HUES64 (cell line): Measurements from ENCODE around the gene PAK4.
A peak's percentile ranks its signal among the peaks of the same experiment; 100 is the strongest.
"Not testable (repeated sequence)": the region's sequence is repeated elsewhere in the genome, so short reads cannot be mapped to it uniquely, and the experiment has no call there.

ENCODE experiments used
- H3K27ac ChIP-seq: 2 replicates; pipeline ENCODE4 v1.7.0; 2013; ENCODE audit warnings: low read depth, low read length, inconsistent platforms
- H3K27me3 ChIP-seq: 2 replicates; pipeline ENCODE4 v1.6.1; 2013; ENCODE audit warnings: mild to moderate bottlenecking, low read length; ENCODE audit not compliant: insufficient read depth
- H3K36me3 ChIP-seq: 2 replicates; pipeline ENCODE4 v1.6.1; 2013; ENCODE audit warnings: mild to moderate bottlenecking, low read length; ENCODE audit not compliant: insufficient read depth
- H3K4me1 ChIP-seq: 2 replicates; pipeline ENCODE4 v1.6.1; 2013; ENCODE audit warnings: mild to moderate bottlenecking, low read length, moderate library complexity; ENCODE audit not compliant: insufficient read depth
- H3K4me3 ChIP-seq: 2 replicates; pipeline ENCODE4 v1.5.1; 2013; ENCODE audit warnings: mild to moderate bottlenecking, low read length, moderate library complexity
- H3K9ac ChIP-seq: 2 replicates; pipeline ENCODE4 v1.6.1; 2013; ENCODE audit warnings: mild to moderate bottlenecking, low read depth, low read length
- H3K9me3 ChIP-seq: 2 replicates; pipeline ENCODE4 v1.6.1; 2013; ENCODE audit warnings: low read depth, low read length; ENCODE audit not compliant: insufficient read depth
- WGBS: fragments of 150-250, 120-280 bp; methylation state at CpG from one replicate; pipeline ENCODE4 v1.1.7; 2013; ENCODE audit warnings: missing lambda C conversion rate; 5-methylcytosine and 5-hydroxymethylcytosine counted together

PAK4 gene

DNA sequence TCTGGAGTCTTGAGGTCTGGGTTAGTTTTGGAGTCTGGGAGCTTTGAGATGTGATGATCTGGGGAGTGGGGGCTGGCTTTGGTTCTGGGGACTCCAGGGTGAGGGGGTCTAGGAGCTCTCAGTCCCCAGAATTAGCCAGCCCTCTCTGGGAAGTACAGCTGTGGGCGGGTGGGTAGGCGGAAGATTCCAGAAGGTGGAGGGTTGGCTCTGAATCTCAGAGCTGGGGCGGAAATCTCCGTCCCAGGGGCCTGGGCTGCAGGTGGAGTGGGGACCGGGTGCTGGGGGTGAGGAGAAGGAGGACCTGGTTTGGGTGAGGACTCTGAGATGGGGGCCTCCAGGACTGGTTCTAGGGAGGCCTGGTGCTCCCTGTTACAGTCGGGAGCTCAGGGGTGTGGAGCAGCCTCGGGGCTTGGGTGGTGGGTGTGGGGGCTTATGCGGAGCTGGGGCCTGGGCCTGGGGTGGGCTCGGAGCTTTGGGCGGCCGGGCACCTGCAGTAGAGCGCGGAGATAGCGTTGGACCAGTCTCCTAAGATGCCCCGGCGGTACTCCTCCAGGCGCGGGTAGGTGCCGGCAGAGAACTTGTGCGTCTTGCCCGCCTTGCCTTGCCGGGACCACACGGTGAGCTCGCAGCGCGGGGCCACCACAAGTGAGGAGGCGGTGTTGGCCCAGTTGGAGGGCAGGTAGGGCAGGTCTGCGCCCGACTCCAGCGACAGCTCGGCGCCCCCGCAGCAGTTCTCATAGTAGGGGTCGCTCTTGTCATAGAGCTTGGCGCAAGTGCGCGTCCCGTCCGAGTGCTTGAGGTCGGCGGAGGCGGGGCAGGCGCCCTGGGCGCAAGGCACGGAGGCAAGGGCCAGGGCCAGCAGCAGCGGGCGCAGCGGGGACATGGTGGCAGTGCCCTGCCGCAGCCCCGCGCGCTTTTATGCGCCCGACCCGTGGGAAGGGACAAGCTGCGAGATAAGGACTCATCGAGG is 78.1 kb downstream of the PAK4 start, which contains the start of gene SYCN:
TSS of gene SYCN (minus strand) at position 892 of the 970 bp plus-strand sequence. CDS start at position 883, 9 bp downstream.
- H3K27me3 ChIP-seq: peaks cover 37% of the 10 kb centered on the region
- no peak within 1 kb of the TSS for H3K9ac ChIP-seq
- H3K27ac ChIP-seq: no peak within 1 kb of the TSS
- no peaks in the 10 kb centered on the region for H3K36me3 ChIP-seq
- peak within 1 kb of the TSS; percentile 21; the same call in 1 of the 2 replicates for H3K4me3 ChIP-seq
- 66% methylated on average over 57 of the region's 57 CpGs for WGBS
- H3K4me1 ChIP-seq: no peaks in the 10 kb centered on the region
- no peaks in the 10 kb centered on the region for H3K9me3 ChIP-seq

DNA sequence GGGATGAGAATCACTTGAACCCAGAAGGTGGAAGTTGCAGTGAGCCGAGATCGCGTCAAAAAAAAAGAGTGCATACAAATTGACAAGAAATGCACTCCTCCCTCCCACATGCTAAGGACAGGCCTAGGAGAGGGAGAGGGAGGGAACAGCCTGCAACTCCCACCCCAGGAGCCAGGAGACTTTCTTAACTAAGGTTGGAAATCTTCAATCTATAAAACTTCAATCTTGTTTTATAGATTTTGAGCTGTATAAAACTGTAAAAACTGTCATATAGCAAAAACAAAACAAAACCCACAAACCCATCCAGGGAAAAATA is 79.8 kb downstream of the PAK4 start:
- Histone ChIP-seq H3K36me3 (no peaks in the 10 kb centered on the region), H3K4me3 (no peak overlapping the region)

DNA sequence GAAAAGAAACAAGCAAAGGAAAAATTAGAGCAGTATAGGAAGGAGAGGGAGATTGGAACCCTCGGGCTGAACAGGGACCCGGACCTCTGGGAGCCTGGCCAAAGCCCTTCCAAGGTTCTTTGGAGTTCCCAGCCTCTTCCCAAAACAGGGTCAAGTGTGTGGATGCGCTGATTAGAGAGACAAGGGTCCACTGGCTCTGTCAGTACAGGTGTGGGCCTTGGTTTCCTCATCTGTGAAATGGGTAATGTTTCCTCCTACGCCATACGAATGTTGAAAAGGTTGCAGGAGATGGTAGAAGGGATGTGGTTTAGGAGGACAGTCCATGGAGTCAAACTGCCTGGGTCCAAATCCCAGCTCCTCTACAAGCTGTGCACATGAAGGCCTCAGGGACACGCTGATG is 80.5 kb downstream of the PAK4 start:
- no peaks in the 10 kb centered on the region for H3K36me3 ChIP-seq
- peaks cover 35% of the 10 kb centered on the region for H3K27me3 ChIP-seq
- WGBS: 91% methylated on average over 6 of the region's 6 CpGs
- no peaks in the 10 kb centered on the region for H3K4me1 ChIP-seq
- H3K4me3 ChIP-seq: no peak overlapping the region
- no peaks in the 10 kb centered on the region for H3K9me3 ChIP-seq
- no peak overlapping the region for H3K9ac ChIP-seq
- H3K27ac ChIP-seq: no peak overlapping the region

More for the DNA sequence above, 79.8 kb downstream of the PAK4 start:
- 100% methylated on average over 1 of the region's 3 CpGs for whole genome bisulfite sequencing
- Histone ChIP-seq H3K27me3 (peaks cover 35% of the 10 kb centered on the region), H3K9me3 (no peaks in the 10 kb centered on the region), H3K9ac (no peak overlapping the region), H3K27ac (no peak overlapping the region), H3K4me1 (no peaks in the 10 kb centered on the region)

DNA sequence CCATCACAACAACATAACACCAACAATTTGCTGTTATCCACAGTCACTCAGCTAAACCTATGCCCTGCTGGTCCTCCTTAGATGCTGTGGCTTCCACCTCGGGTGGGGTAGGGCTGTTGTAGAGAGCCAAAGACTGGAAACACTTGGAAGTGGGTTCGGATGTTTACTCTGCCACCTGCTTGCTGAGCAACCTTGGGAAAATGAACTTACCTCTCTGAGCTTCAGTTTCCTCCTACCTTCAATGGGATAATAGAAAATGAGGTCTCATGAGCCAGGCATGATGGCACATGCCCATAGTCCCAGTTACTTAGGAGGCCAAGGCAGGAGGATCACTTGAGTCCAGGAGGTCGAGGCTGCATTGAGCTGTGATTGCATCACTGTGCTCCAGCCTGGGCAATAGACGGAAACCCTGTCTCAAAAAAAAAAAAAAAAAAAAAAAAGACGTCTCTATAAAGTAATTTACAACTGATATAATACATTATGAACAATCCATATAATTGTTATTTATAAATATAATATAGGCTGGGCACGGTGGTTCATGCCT is 81.8 kb downstream of the PAK4 start:
- 89% methylated on average over 4 of the region's 6 CpGs for WGBS
- peaks cover 31% of the 10 kb centered on the region for H3K27me3 ChIP-seq

DNA sequence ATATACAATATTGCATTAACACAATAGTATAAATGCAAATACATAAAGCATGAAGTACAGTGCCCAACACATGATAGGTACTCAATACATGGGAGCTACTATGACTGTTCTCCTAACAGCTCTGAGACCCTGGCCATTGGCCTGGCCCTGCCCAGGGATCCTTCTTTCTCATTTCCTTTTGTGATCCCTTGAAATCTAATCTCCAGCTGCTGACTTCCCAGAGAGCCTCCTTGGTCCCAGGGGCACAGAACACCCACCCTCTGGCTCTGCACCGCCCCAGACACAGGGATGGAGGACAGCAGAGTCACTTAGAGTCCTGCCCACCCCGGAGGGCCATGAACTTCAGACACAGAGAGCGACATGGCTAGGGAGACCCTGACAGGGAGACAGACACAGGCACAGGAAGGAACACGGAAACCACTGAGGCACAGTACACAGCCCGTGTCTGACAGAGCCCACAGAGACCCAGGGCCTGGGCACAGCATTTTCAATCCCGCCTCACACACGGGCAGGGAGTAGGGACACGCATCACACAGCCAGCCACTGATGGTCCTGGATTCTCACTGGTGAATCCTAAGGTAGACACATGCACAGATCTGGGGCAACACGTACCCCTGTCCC is 82.7 kb downstream of the PAK4 start:
- 83% methylated on average over 9 of the region's 9 CpGs for WGBS
- Histone ChIP-seq H3K27ac (no peak overlapping the region), H3K9me3 (no peaks in the 10 kb centered on the region), H3K36me3 (no peaks in the 10 kb centered on the region), H3K4me1 (no peaks in the 10 kb centered on the region), H3K9ac (no peak overlapping the region), H3K4me3 (no peak overlapping the region), H3K27me3 (peaks cover 24% of the 10 kb centered on the region)

More for the DNA sequence above, 81.8 kb downstream of the PAK4 start:
- Histone ChIP-seq H3K4me1 (no peaks in the 10 kb centered on the region), H3K9ac (no peak overlapping the region), H3K9me3 (no peaks in the 10 kb centered on the region), H3K27ac (no peak overlapping the region), H3K4me3 (no peak overlapping the region), H3K36me3 (no peaks in the 10 kb centered on the region)

DNA sequence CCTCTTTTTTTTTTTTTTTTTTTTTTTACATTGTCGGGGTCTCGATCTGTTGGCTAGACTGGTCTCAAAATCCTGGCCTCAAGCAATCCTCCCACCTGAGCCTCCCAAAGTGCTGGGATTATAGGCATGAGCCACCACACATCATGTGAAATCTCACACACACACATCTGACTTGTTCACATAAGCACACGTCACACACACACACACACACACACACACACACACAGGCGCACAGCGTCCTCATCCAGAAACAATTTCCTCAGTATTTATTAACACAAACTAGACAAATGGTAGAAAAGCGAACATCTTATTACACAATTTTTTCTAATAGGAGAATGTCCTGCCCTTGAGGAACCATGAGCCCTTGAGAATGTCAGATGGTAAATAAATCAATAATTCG is 83.6 kb downstream of the PAK4 start:
- Histone ChIP-seq H3K4me1 (no peaks in the 10 kb centered on the region), H3K4me3 (no peak overlapping the region), H3K27ac (no peak overlapping the region), H3K9ac (no peak overlapping the region), H3K9me3 (no peaks in the 10 kb centered on the region), H3K36me3 (no peaks in the 10 kb centered on the region), H3K27me3 (peaks cover 15% of the 10 kb centered on the region)
- WGBS: 92% methylated on average over 7 of the region's 7 CpGs

DNA sequence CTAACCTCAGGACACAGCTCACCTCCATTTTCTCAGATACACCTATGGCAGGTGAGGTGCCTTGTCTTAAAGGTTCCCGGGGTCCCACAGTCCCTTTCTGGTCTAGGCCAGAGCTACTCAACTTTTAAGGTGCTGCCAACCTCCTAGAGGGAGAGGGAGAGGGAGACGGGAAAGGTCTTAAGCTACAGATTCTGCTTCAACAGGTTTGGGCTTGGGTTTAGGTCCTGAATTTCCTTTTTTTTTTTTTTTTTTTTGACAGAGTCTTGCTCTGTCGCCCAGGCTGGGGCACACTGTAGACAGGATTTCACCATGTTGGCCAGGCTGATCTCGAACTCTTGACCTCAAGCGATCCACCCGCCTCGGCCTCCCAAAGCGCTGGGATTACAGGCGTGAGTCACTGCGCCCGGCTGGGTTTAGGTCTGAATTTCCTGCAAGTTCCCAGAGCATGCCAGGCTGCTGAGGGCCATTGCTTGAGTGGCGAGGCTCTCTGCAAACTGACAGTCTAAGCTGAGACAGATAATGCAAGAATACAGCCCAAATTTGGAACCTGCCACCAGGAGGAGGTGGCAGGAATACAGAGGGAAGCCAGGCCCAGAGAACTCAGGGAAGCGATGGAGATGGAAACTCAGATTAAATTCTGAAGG is 86.3 kb downstream of the PAK4 start:
- no peak overlapping the region for H3K27ac ChIP-seq
- no peaks in the 10 kb centered on the region for H3K9me3 ChIP-seq
- H3K36me3 ChIP-seq: no peaks in the 10 kb centered on the region
- no peaks in the 10 kb centered on the region for H3K4me1 ChIP-seq
- 82% methylated on average over 13 of the region's 13 CpGs for WGBS
- no peak overlapping the region for H3K9ac ChIP-seq
- H3K27me3 ChIP-seq: peaks cover 2% of the 10 kb centered on the region; the same call in 1 of the 2 replicates
- H3K4me3 ChIP-seq: no peak overlapping the region

DNA sequence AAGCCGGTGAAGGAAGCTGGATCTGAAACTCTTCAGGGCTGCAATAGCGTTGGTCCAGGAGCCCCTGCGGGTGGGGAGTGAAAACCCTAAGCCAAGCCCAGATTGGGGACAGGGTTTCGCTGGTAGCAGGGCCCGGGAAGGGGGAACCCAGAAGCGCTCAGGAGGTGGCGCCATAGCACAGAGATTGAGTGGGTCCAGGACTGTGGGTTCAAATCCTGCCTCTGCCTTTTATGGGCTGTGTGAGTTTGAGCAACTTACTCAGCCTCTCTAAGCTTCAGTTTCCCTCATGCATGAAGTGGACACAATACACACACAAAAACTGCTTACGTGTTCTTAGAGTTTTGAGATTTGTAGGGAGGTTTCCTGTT is 86.8 kb downstream of the PAK4 start:
- WGBS: 18% methylated on average over 7 of the region's 8 CpGs
- no peak overlapping the region for H3K9ac ChIP-seq
- no peaks in the 10 kb centered on the region for H3K9me3 ChIP-seq
- H3K27me3 ChIP-seq: peaks cover 2% of the 10 kb centered on the region; the same call in 1 of the 2 replicates
- no peaks in the 10 kb centered on the region for H3K4me1 ChIP-seq
- H3K27ac ChIP-seq: no peak overlapping the region
- no peaks in the 10 kb centered on the region for H3K36me3 ChIP-seq
- no peak overlapping the region for H3K4me3 ChIP-seq

DNA sequence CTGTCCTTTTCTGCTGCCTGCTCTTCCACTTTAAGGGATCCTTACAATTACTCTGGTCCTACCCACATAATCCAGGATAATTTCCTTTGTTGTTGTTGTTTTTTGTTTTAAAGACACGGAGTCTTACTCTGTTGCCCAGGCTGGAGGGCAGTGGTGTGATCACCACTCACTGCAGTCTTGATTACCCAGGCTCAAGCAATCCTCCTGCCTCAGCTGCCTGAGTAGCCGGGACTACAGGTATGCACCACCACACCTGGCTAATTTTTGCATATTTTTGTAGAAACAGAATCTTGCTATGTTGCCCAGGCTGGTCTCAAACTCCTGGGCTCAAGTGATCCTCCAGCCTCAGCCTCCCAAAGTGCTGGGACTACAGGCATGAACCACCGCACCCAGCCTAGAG is 89.7 kb downstream of the PAK4 start:
- WGBS: 88% methylated on average over 3 of the region's 3 CpGs
- not testable (repeated sequence) for H3K4me1 ChIP-seq, H3K27me3 ChIP-seq, H3K36me3 ChIP-seq, H3K27ac ChIP-seq, H3K9ac ChIP-seq, H3K9me3 ChIP-seq, H3K4me3 ChIP-seq

DNA sequence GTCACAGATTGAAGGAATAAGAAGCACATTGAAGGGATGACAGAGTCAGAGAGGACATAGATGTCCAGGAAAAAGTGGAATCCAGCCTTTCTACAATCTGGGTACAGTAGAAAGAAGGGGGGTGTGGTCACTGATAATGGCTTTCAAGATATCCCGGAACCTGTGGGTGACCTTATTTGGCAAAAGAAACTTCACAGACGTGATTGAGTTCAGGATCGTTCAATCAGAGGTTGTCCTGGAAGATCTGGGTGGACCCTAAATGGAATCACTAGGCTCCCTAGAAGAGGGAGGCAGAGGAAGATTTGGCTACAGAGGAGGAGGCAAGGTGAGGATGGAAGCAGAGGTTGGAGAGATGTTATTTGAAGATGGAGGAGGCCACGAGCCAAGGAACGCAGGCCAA is 91.5 kb downstream of the PAK4 start:
- H3K36me3 ChIP-seq: no peaks in the 10 kb centered on the region
- H3K4me1 ChIP-seq: no peaks in the 10 kb centered on the region
- H3K9ac ChIP-seq: no peak overlapping the region
- H3K4me3 ChIP-seq: no peak overlapping the region
- H3K9me3 ChIP-seq: no peaks in the 10 kb centered on the region
- peaks cover 14% of the 10 kb centered on the region; the same call in 1 of the 2 replicates for H3K27me3 ChIP-seq
- WGBS: 78% methylated on average over 5 of the region's 5 CpGs
- H3K27ac ChIP-seq: no peak overlapping the region
